ENCODE data around the gene PTX4.

- no peak for TF ChIP-seq CTCF (IDR thresholded peaks at IDR 0.05; ENCODE audit: extremely low read depth in 1 of 2, insufficient read depth in 1 of 2, low read depth in 1 of 2, low read length in 2 of 2)
- no peak for TF ChIP-seq POLR2A (IDR thresholded peaks at IDR 0.05; ENCODE audit: low read depth, low read length)
- TF ChIP-seq, protein P1, sequence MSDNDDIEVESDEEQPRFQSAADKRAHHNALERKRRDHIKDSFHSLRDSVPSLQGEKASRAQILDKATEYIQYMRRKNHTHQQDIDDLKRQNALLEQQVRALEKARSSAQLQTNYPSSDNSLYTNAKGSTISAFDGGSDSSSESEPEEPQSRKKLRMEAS (IDR thresholded peaks at IDR 0.05; ENCODE audit: insufficient read depth, insufficient read length) = no peak
- no peak for TF ChIP-seq FOS (IDR thresholded peaks at IDR 0.05; ENCODE audit: borderline replicate concordance, insufficient read depth, low read length)
- TF ChIP-seq POLR2AphosphoS5 (IDR thresholded peaks at IDR 0.05; ENCODE audit: insufficient read depth, low read depth, low read length) = no peak
- TF ChIP-seq JUN (IDR thresholded peaks at IDR 0.05; ENCODE audit: borderline replicate concordance, insufficient read depth, insufficient read length, low read depth) = no peak
- no peak for TF ChIP-seq MYC (IDR thresholded peaks at IDR 0.05; ENCODE audit: low read depth, low read length)
Measured at GRCh38 chr16:1501630-1502029, 12.9 kb upstream of the PTX4 start.

All from endothelial cell of umbilical vein (primary cell).